RWPE2 (cell line): ENCODE measurements around the gene STRADB.

Experiments
- ATAC-seq: fragments of 200-7000 bp; cut with Tn5 transposase; 3 replicates; pipeline ENCODE4 v1.9.1; 2021; ENCODE audit warnings: low read depth
- DNase-seq: peaks from one replicate; pipeline ENCODE4 v3.0.0-alpha.2; 2020; ENCODE audit warnings: low spot score
- H3K27ac ChIP-seq: fragments of 450-650 bp; 2 replicates; pipeline ENCODE4 v1.5.1; 2017; ENCODE audit warnings: mild to moderate bottlenecking; ENCODE audit not compliant: poor library complexity, severe bottlenecking
- H3K27me3 ChIP-seq: fragments of 250-450 bp; sonication (Bioruptor Pico); 2 replicates; pipeline ENCODE4 v1.5.1; 2021; ENCODE audit warnings: mild to moderate bottlenecking, moderate library complexity; ENCODE audit not compliant: insufficient read depth, poor library complexity, severe bottlenecking
- H3K36me3 ChIP-seq: fragments of 250-450 bp; sonication (Bioruptor Pico); 2 replicates; pipeline ENCODE4 v1.5.1; 2020; ENCODE audit warnings: low read depth, mild to moderate bottlenecking, moderate library complexity
- H3K4me1 ChIP-seq: fragments of 250-450 bp; sonication (Bioruptor Pico); 2 replicates; pipeline ENCODE4 v1.5.1; 2021; ENCODE audit warnings: mild to moderate bottlenecking, moderate library complexity; ENCODE audit not compliant: insufficient read depth, poor library complexity, severe bottlenecking
- H3K4me3 ChIP-seq: fragments of 250-450 bp; sonication (Bioruptor Pico); 2 replicates; pipeline ENCODE4 v1.5.1; 2021; ENCODE audit warnings: mild to moderate bottlenecking, moderate library complexity; ENCODE audit not compliant: severe bottlenecking
- H3K9me3 ChIP-seq: fragments of 250-450 bp; sonication (Bioruptor Pico); 2 replicates; pipeline ENCODE4 v1.5.1; 2021; ENCODE audit warnings: mild to moderate bottlenecking, moderate library complexity; ENCODE audit not compliant: severe bottlenecking
- CTCF ChIP-seq: fragments of 450-650 bp; IDR thresholded peaks from one replicate; pipeline ENCODE4 v1.5.1; 2017; ENCODE audit warnings: mild to moderate bottlenecking, moderate library complexity; ENCODE audit not compliant: poor library complexity, severe bottlenecking

STRADB gene

GRCh38 chr2:201523506-201523905 lies 72.0 kb downstream of the STRADB start:
- Histone ChIP-seq H3K4me1 (no peaks in the 10 kb centered on the region), H3K36me3 (no peaks in the 10 kb centered on the region), H3K27ac (no peak overlapping the region), H3K27me3 (no peaks in the 10 kb centered on the region), H3K4me3 (no peak overlapping the region), H3K9me3 (peaks cover 3% of the 10 kb centered on the region)
- DNase-seq (no peak), ATAC-seq (no peak)
- TF ChIP-seq CTCF, result no peak
